Osteocyte (in vitro differentiated cells): ENCODE results near the gene SRSF7. TPM values are rescaled to one million over a fixed set of nuclear protein-coding genes. Genes with fewer than 3 reads are reported as not detected.
"Not testable (repeated sequence)": the region's sequence is repeated elsewhere in the genome, so short reads cannot be mapped to it uniquely, and the experiment has no call there.

Source experiments
- DNase-seq: peaks from one replicate; pipeline ENCODE4 v3.0.0; 2021; ENCODE audit warnings: mixed read lengths; ENCODE audit not compliant: unreplicated experiment; ENCODE audit errors: extremely low spot score
- H3K27ac Mint-ChIP-seq: one replicate; pipeline ENCODE4 v1.8.0; 2021; ENCODE audit warnings: mild to moderate bottlenecking, mixed read lengths; ENCODE audit not compliant: unreplicated experiment
- H3K27me3 Mint-ChIP-seq: one replicate; pipeline ENCODE4 v1.8.0; 2021; ENCODE audit warnings: mixed read lengths; ENCODE audit not compliant: unreplicated experiment
- H3K36me3 Mint-ChIP-seq: one replicate; pipeline ENCODE4 v1.8.0; 2021; ENCODE audit warnings: mixed read lengths; ENCODE audit not compliant: unreplicated experiment
- H3K4me1 Mint-ChIP-seq: one replicate; pipeline ENCODE4 v1.8.0; 2021; ENCODE audit warnings: mixed read lengths; ENCODE audit not compliant: unreplicated experiment
- H3K4me3 Mint-ChIP-seq: one replicate; pipeline ENCODE4 v1.8.0; 2021; ENCODE audit warnings: mild to moderate bottlenecking, moderate library complexity, mixed read lengths; ENCODE audit not compliant: unreplicated experiment
- H3K9me3 Mint-ChIP-seq: one replicate; pipeline ENCODE4 v1.8.0; 2021; ENCODE audit warnings: mixed read lengths; ENCODE audit not compliant: unreplicated experiment
- CTCF ChIP-seq: fragments of 200-600 bp; sonication (generic); IDR thresholded peaks from 2 replicates; pipeline ENCODE4 v1.5.0; 2021; ENCODE audit warnings: antibody characterized with exemption, mild to moderate bottlenecking, moderate library complexity
- long read RNA-seq: library from polyadenylated mRNA; unstranded; transcript quantifications from one replicate; pipeline ENCODE4 v2.0.0, GENCODE V29; 2021
- total RNA-seq: library from RNA; stranded (reverse); gene quantifications from 2 replicates; pipeline ENCODE4 v1.2.1, GENCODE V29; 2021

The SRSF7 gene
- 100 and 103 TPM in 2 replicates for total RNA-seq
- long read RNA-seq, transcript SRSF7-209 (7 exons, 2,453 nt) = minor isoform, 34 of 426 reads
- long read RNA-seq, transcript SRSF7-204 (9 exons, 2,857 nt) = minor isoform, 27 of 426 reads
- long read RNA-seq, transcript SRSF7-208 (7 exons, 1,903 nt) = minor isoform, 44 of 426 reads
- long read RNA-seq, transcript SRSF7-201 (8 exons, 2,489 nt) = major isoform, 224 of 426 reads
- long read RNA-seq, partial matches to known transcripts = 18 of 426 reads
- long read RNA-seq, other reads (novel, unspliced or antisense) = 52 of 426 reads

- DNase-seq = peak; percentile 99
- Mint-ChIP-seq H3K4me1 (peaks cover 33% of the 10 kb centered on the region), H3K36me3 (peaks cover 34% of the 10 kb centered on the region), H3K4me3 (peak within 1 kb of the TSS; percentile 99), H3K9me3 (no peaks in the 10 kb centered on the region), H3K27me3 (no peaks in the 10 kb centered on the region), H3K27ac (peak within 1 kb of the TSS; percentile 99)
- TF ChIP-seq CTCF = no peak
Measured at GRCh38 chr2:38750891-38751595, at the start of gene SRSF7. Gene SRSF7 (minus strand): TSS chr2:38751361. CDS start chr2:38751256, 105 bp downstream.

GRCh38 chr2:38797953-38798352, 46.8 kb upstream of the SRSF7 start:
- peaks cover 20% of the 10 kb centered on the region for H3K36me3 Mint-ChIP-seq
- no peaks in the 10 kb centered on the region for H3K9me3 Mint-ChIP-seq
- H3K4me1 Mint-ChIP-seq = no peaks in the 10 kb centered on the region
- no peak overlapping the region for H3K4me3 Mint-ChIP-seq
- H3K27ac Mint-ChIP-seq = no peak overlapping the region
- TF ChIP-seq CTCF = no peak
- DNase-seq = no peak
- H3K27me3 Mint-ChIP-seq = no peaks in the 10 kb centered on the region

- DNase-seq = no peak
- TF ChIP-seq CTCF = no peak
- peaks cover 16% of the 10 kb centered on the region for H3K36me3 Mint-ChIP-seq
- H3K27ac Mint-ChIP-seq = no peak overlapping the region
- no peak overlapping the region for H3K4me3 Mint-ChIP-seq
- no peaks in the 10 kb centered on the region for H3K4me1 Mint-ChIP-seq
- H3K27me3 Mint-ChIP-seq = no peaks in the 10 kb centered on the region
- H3K9me3 Mint-ChIP-seq = no peaks in the 10 kb centered on the region
Measured at GRCh38 chr2:38797250-38797676, 46.1 kb upstream of the SRSF7 start.

GRCh38 chr2:38795016-38795415, 43.9 kb upstream of the SRSF7 start:
- not testable (repeated sequence) for H3K27ac Mint-ChIP-seq, H3K27me3 Mint-ChIP-seq, DNase-seq, H3K4me1 Mint-ChIP-seq, H3K9me3 Mint-ChIP-seq, H3K4me3 Mint-ChIP-seq
- peaks cover 10% of the 10 kb centered on the region for H3K36me3 Mint-ChIP-seq

- no peak for DNase-seq
- Mint-ChIP-seq H3K27ac (no peak overlapping the region), H3K36me3 (peaks cover 10% of the 10 kb centered on the region), H3K27me3 (no peaks in the 10 kb centered on the region), H3K4me3 (no peak overlapping the region), H3K4me1 (no peaks in the 10 kb centered on the region), H3K9me3 (no peaks in the 10 kb centered on the region)
- no peak for TF ChIP-seq CTCF
Measured at GRCh38 chr2:38794235-38794946, 43.2 kb upstream of the SRSF7 start.
